GM12878 (cell line): Measurements from ENCODE around the gene IL19. TPM values are rescaled to one million over a fixed set of nuclear protein-coding genes. Genes with fewer than 3 reads are reported as not detected.
A peak's percentile ranks its signal among the peaks of the same experiment; 100 is the strongest.

Source experiments
- ATAC-seq: fragments of 200-7000 bp; cut with Tn5 transposase; 3 replicates; pipeline ENCODE4 v1.9.1; 2020; ENCODE audit warnings: mild to moderate bottlenecking, moderate library complexity
- BruUV-seq: library from RNA; stranded (reverse); fragments of 400-500 nt; replicated peaks from 2 replicates; lab custom pipeline; 2021; lab: Mats Ljungman, UMichigan
- CTCF ChIA-PET: fragments of 300-600 bp; sonication (Branson Sonifier 250); formaldehyde crosslinking; extraction: SDS; loops from one replicate; lab custom pipeline; 2021; ENCODE audit warnings: inconsistent platforms; lab: Yijun Ruan, JAX
- POLR2A ChIA-PET: fragments of 350-600 bp; formaldehyde crosslinking; extraction: SDS; loops from one replicate; lab custom pipeline; 2021; ENCODE audit warnings: inconsistent platforms; lab: Charles Lee
- RAD21 ChIA-PET: fragments of 300-600 bp; sonication (Branson Sonifier 250); formaldehyde crosslinking; loops from one replicate; lab custom pipeline; 2023; ENCODE audit warnings: antibody characterized with exemption; ENCODE audit not compliant: unreplicated experiment; lab: Charles Lee
- SMC1A ChIA-PET: fragments of 300-600 bp; sonication (Branson Sonifier 250); formaldehyde crosslinking; loops from one replicate; lab custom pipeline; 2023; ENCODE audit not compliant: unreplicated experiment, uncharacterized antibody; lab: Charles Lee
- DNase-seq: peaks from one replicate; pipeline ENCODE4 v3.0.0-alpha.2; 2011; ENCODE audit warnings: low read depth, low spot score
- FAIRE-seq: peaks from 3 replicates; lab custom pipeline; 2011; peaks lifted over from hg19 to GRCh38; lab: Jason Lieb, UNC
- H2AFZ ChIP-seq: 2 replicates; pipeline ENCODE4 v1.6.0; 2011; ENCODE audit warnings: low read depth, low read length, control low read depth; ENCODE audit not compliant: control insufficient read depth
- H3K27ac ChIP-seq: 2 replicates; pipeline ENCODE4 v1.5.1; 2011; ENCODE audit warnings: control low read depth; ENCODE audit not compliant: control insufficient read depth, insufficient read depth
- H3K27me3 ChIP-seq, 2 experiments: replicated peaks in 1 of 2; 2 replicates each; pipeline versions ENCODE4 v1.6.0 to v1.6.1; 2011; ENCODE audit warnings: low read length in 1 of 2; ENCODE audit not compliant: control insufficient read depth in 2 of 2, insufficient read depth in 2 of 2
- H3K36me3 ChIP-seq, 2 experiments: 2 replicates each; pipeline ENCODE4 v1.5.1; 2011; ENCODE audit warnings: low read length in 1 of 2; ENCODE audit not compliant: control insufficient read depth in 2 of 2, insufficient read depth in 2 of 2
- H3K4me1 ChIP-seq: 2 replicates; pipeline ENCODE4 v1.6.1; 2011; ENCODE audit warnings: mild to moderate bottlenecking, low read length, moderate library complexity, mixed read lengths; ENCODE audit not compliant: control insufficient read depth, insufficient read depth
- H3K4me2 ChIP-seq: 2 replicates; pipeline ENCODE4 v1.6.0; 2011; ENCODE audit warnings: control low read depth; ENCODE audit not compliant: control insufficient read depth, insufficient read depth
- H3K4me3 ChIP-seq: fragments of 200-600 bp; sonication (generic); 2 replicates; pipeline ENCODE4 v1.5.1; 2016
- H3K79me2 ChIP-seq: 2 replicates; pipeline ENCODE4 v1.6.0; 2011; ENCODE audit warnings: low read length; ENCODE audit not compliant: control insufficient read depth, insufficient read depth
- H3K9ac ChIP-seq: 2 replicates; pipeline ENCODE4 v1.8.0; 2011; ENCODE audit warnings: low read length, control low read depth, mixed read lengths; ENCODE audit not compliant: control insufficient read depth, insufficient read depth
- H3K9me3 ChIP-seq: replicated peaks from 3 replicates; pipeline ENCODE4 v1.5.1; 2011; ENCODE audit warnings: mild to moderate bottlenecking, low read length; ENCODE audit not compliant: control insufficient read depth, insufficient read depth
- H4K20me1 ChIP-seq: 2 replicates; pipeline ENCODE4 v1.6.0; 2011; ENCODE audit not compliant: control insufficient read depth, insufficient read depth
- ATF7 ChIP-seq: fragments of 450-650 bp; IDR thresholded peaks from 2 replicates; pipeline ENCODE4 v1.6.1; 2016; ENCODE audit warnings: low read depth, mild to moderate bottlenecking
- CEBPB ChIP-seq, 2 experiments: fragments of 150-350 bp in 1 of 2; IDR thresholded peaks; 2 replicates each; pipeline ENCODE4 v1.6.1; 2012 to 2014; ENCODE audit warnings: low read depth in 2 of 2, low read length in 2 of 2, borderline replicate concordance in 1 of 2, inconsistent platforms in 1 of 2
- E2F4 ChIP-seq: IDR thresholded peaks from 2 replicates; pipeline ENCODE4 v1.6.1; 2012; ENCODE audit warnings: low read depth, low read length, improper control_type of control experiment
- EED ChIP-seq: sonication (generic); IDR thresholded peaks from 2 replicates; pipeline ENCODE4 v1.6.1; 2016; ENCODE audit warnings: antibody characterized with exemption, low read depth
- ESRRA ChIP-seq: IDR thresholded peaks from 2 replicates; pipeline ENCODE4 v1.6.1; 2012; ENCODE audit warnings: mild to moderate bottlenecking, low read length, improper control_type of control experiment
- GABPA ChIP-seq: IDR thresholded peaks from 2 replicates; pipeline ENCODE4 v1.6.1; 2014; ENCODE audit warnings: antibody characterized with exemption, low read depth, mild to moderate bottlenecking, inconsistent platforms
- HDGF ChIP-seq: fragments of 450-650 bp; IDR thresholded peaks from 2 replicates; pipeline ENCODE4 v1.6.1; 2016; ENCODE audit warnings: antibody characterized with exemption
- KDM1A ChIP-seq: fragments of 200-600 bp; sonication (generic); IDR thresholded peaks from 2 replicates; pipeline ENCODE4 v1.6.1; 2016; ENCODE audit warnings: borderline replicate concordance
- MEF2A ChIP-seq: IDR thresholded peaks from 2 replicates; pipeline ENCODE4 v1.6.1; 2011; ENCODE audit warnings: low read depth, mild to moderate bottlenecking, low read length, moderate library complexity; ENCODE audit not compliant: insufficient read depth
- MYC ChIP-seq: IDR thresholded peaks from 2 replicates; pipeline ENCODE4 v1.6.1; 2011; ENCODE audit warnings: mild to moderate bottlenecking, low read length, moderate library complexity, inconsistent platforms; ENCODE audit not compliant: insufficient read depth, insufficient replicate concordance, insufficient read length, severe bottlenecking
- PAX5 ChIP-seq: IDR thresholded peaks from 2 replicates; pipeline ENCODE4 v1.6.1; 2011; ENCODE audit warnings: low read depth, low read length, borderline replicate concordance
- SIX5 ChIP-seq: IDR thresholded peaks from 2 replicates; pipeline ENCODE4 v1.6.1; 2011; ENCODE audit warnings: mild to moderate bottlenecking, low read depth, low read length, moderate library complexity; ENCODE audit not compliant: severe bottlenecking
- STAT3 ChIP-seq: IDR thresholded peaks from 2 replicates; pipeline ENCODE4 v1.6.1; 2011; ENCODE audit warnings: low read depth, low read length, improper control_type of control experiment
- USF2 ChIP-seq: IDR thresholded peaks from 2 replicates; pipeline ENCODE4 v1.6.1; 2011; ENCODE audit warnings: low read depth, low read length, improper control_type of control experiment, borderline replicate concordance
- WGBS: methylation state at CpG from one replicate; pipeline ENCODE4 v1.1.6; 2016; ENCODE audit warnings: low lambda C conversion rate; ENCODE audit not compliant: insufficient replicate concordance, insufficient coverage; ENCODE audit errors: missing lambda C conversion rate; 5-methylcytosine and 5-hydroxymethylcytosine counted together
- in situ Hi-C: fragments of 300-500 bp; cut with MboI; formaldehyde crosslinking; loops from 9 replicates; pipeline ENCODE4 v1.14.3; 2018; ENCODE audit warnings: mixed read lengths
- intact Hi-C: fragments of 100-400 bp; cut with micrococcal nuclease; formaldehyde crosslinking; loops from one replicate; pipeline ENCODE4 v1.14.2; 2022; ENCODE audit not compliant: unreplicated experiment
- polyA plus RNA-seq, 11 experiments: library from polyadenylated mRNA; depleted of rRNA in 4 of 11; unstranded in 6 of 11; stranded (reverse) in 5 of 11; fragments of >200 nt; fragmentation: Nextera tagmentation in 4 of 11; fragmentation: Illumina TruSeq in 1 of 11; extraction: Ambion mirVana in 4 of 11; extraction: Trizol in 1 of 11; gene quantifications; 1 replicate in 1 of 11; 2 replicates in 10 of 11; pipeline versions ENCODE4 v1.2.1 to v1.2.3, GENCODE V29; 2011 to 2016; ENCODE audit warnings: inconsistent platforms in 2 of 11, missing spikeins in 2 of 11, low read depth in 1 of 11
- total RNA-seq, 4 experiments: library from RNA; depleted of rRNA in 3 of 4; stranded (reverse); fragments of >200 nt in 3 of 4; fragmentation: Illumina TruSeq in 1 of 4; extraction: Trizol in 1 of 4; gene quantifications; 2 replicates each; pipeline versions ENCODE4 v1.2.1 to v1.2.3, GENCODE V29; 2013 to 2021
- TF ChIP-seq, protein P1 (sequence below), 3 experiments: IDR thresholded peaks in 2 of 3; conservative IDR thresholded peaks in 1 of 3; 2 replicates each; pipeline ENCODE4 v1.5.1; 2011; ENCODE audit warnings: low read depth in 3 of 3, low read length in 3 of 3, mild to moderate bottlenecking in 3 of 3, control low read depth in 2 of 3, moderate library complexity in 2 of 3, inconsistent platforms in 1 of 3, mixed read lengths in 1 of 3; ENCODE audit not compliant: control insufficient read depth in 2 of 3, insufficient read depth in 1 of 3; ENCODE audit errors: extremely low read depth in 1 of 3
- TF ChIP-seq, protein P2 (sequence below): fragments of 450-650 bp; IDR thresholded peaks from 2 replicates; pipeline ENCODE4 v1.6.1; 2017; ENCODE audit warnings: borderline replicate concordance

IL19 gene
- total and polyA plus RNA-seq, 10 of the 15 experiments (the other 5 are each of a cell fraction or from before 2014, with no cell fraction given) = 0.10 to 0.73 (median 0.28) TPM; not detected in 6

DNA sequence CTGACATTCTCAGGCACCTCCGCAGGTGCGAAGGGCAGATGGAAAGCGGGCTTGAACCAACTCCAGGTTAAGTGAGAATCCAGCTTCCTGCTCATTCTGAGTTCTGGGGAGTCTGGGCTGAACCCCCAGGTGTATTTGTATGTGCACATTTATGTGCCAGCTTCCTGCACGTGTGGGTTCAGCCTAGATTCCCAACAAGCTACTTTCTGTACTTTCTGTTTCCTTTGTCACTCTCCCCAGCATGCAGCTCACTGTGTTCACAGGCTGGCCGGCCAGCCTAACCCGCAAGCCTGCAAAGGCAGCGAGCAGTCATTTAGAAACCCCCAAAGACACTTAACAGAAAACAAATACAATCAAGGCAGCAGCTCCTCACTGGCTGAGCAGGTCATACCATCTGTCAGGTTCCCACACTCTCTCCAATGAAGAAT is 1.3 kb upstream of the IL19 start:
- ChIA-PET POLR2A (interaction anchor here (0.7 to 14.8 kb wide), 14 partner anchors 17 to 156 kb away, joined by 3 to 283 read pairs (median 5); partner anchors contain the start of gene FCMR), CTCF (interaction anchor here (0.8 to 15.0 kb wide), 16 partner anchors 9 to 153 kb away, joined by 3 to 299 read pairs (median 4); partner anchors contain the start of gene FCMR), SMC1A (interaction anchor here (0.6 to 16.0 kb wide), 23 partner anchors 9 to 185 kb away, joined by 3 to 410 read pairs (median 5); partner anchors contain the start of gene FCMR), RAD21 (interaction anchor here (1.0 to 13.8 kb wide), 19 partner anchors 10 to 320 kb away, joined by 3 to 363 read pairs (median 6); partner anchors contain the start of genes DYRK3 and FCMR)
- peak overlapping the region; percentile 95 for H3K4me2 ChIP-seq
- peak overlapping the region; percentile 16; the same call in 1 of the 2 replicates for H2AFZ ChIP-seq
- ATAC-seq (peak; percentile 82), DNase-seq (peak; percentile 96), FAIRE-seq (peak; percentile 54)
- 0% methylated on average over 7 of the region's 7 CpGs for WGBS
- H3K9ac ChIP-seq = peak overlapping the region; percentile 73
- H3K4me1 ChIP-seq = peaks cover 72% of the 10 kb centered on the region
- no peaks in the 10 kb centered on the region for H3K36me3 ChIP-seq
- BruUV-seq = no TSS peak
- no peaks in the 10 kb centered on the region for H3K27me3 ChIP-seq
- H3K4me3 ChIP-seq = peak overlapping the region; percentile 74; the same call in 1 of the 2 replicates
- peaks cover 40% of the 10 kb centered on the region for H3K79me2 ChIP-seq
- no peaks in the 10 kb centered on the region for H4K20me1 ChIP-seq
- H3K27ac ChIP-seq = peak overlapping the region; percentile 86
- in situ Hi-C loops (no loop called here), intact Hi-C loops (no loop called here)
- no peaks in the 10 kb centered on the region; the same call in 2 of the 3 replicates for H3K9me3 ChIP-seq
- no peak for TF ChIP-seq SIX5
- no peak; the same call in 1 of the 2 replicates for TF ChIP-seq GABPA
- TF ChIP-seq USF2 = no peak
- TF ChIP-seq HDGF = no peak
- TF ChIP-seq MYC = no peak
- peak; percentile 71 for TF ChIP-seq ATF7
- no peak for TF ChIP-seq CEBPB (IDR thresholded peaks at IDR 0.05; ENCODE audit: borderline replicate concordance in 1 of 2, low read depth in 2 of 2, low read length in 2 of 2)
- TF ChIP-seq EED = peak; percentile 88
- TF ChIP-seq, protein P1, sequence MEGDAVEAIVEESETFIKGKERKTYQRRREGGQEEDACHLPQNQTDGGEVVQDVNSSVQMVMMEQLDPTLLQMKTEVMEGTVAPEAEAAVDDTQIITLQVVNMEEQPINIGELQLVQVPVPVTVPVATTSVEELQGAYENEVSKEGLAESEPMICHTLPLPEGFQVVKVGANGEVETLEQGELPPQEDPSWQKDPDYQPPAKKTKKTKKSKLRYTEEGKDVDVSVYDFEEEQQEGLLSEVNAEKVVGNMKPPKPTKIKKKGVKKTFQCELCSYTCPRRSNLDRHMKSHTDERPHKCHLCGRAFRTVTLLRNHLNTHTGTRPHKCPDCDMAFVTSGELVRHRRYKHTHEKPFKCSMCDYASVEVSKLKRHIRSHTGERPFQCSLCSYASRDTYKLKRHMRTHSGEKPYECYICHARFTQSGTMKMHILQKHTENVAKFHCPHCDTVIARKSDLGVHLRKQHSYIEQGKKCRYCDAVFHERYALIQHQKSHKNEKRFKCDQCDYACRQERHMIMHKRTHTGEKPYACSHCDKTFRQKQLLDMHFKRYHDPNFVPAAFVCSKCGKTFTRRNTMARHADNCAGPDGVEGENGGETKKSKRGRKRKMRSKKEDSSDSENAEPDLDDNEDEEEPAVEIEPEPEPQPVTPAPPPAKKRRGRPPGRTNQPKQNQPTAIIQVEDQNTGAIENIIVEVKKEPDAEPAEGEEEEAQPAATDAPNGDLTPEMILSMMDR (IDR thresholded peaks at IDR 0.05 in 2 of 3, conservative IDR thresholded peaks at IDR 0.05 in 1 of 3; ENCODE audit: control insufficient read depth in 2 of 3, extremely low read depth in 1 of 3, insufficient read depth in 1 of 3, low read depth in 3 of 3, low read length in 3 of 3) = no peak
- no peak for TF ChIP-seq ESRRA
- TF ChIP-seq KDM1A = no peak
- peak; percentile 79; the same call in 1 of the 2 replicates for TF ChIP-seq MEF2A
- TF ChIP-seq, protein P2, sequence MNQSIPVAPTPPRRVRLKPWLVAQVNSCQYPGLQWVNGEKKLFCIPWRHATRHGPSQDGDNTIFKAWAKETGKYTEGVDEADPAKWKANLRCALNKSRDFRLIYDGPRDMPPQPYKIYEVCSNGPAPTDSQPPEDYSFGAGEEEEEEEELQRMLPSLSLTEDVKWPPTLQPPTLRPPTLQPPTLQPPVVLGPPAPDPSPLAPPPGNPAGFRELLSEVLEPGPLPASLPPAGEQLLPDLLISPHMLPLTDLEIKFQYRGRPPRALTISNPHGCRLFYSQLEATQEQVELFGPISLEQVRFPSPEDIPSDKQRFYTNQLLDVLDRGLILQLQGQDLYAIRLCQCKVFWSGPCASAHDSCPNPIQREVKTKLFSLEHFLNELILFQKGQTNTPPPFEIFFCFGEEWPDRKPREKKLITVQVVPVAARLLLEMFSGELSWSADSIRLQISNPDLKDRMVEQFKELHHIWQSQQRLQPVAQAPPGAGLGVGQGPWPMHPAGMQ = no peak
- TF ChIP-seq PAX5 = peak; percentile 72; the same call in 1 of the 2 replicates
- TF ChIP-seq E2F4 = no peak
- no peak for TF ChIP-seq STAT3
